WTC11 (cell line): ENCODE data around the gene RHOA.

Experiments
- TF ChIP-seq, protein P1 (sequence below): sonication (generic); formaldehyde crosslinking; IDR thresholded peaks from 2 replicates; pipeline ENCODE4 v1.8.0; 2022; ENCODE audit warnings: mild to moderate bottlenecking, missing genetic modification reagents
- TF ChIP-seq, protein P2 (sequence below): fragments of 200-600 bp; IDR thresholded peaks from 2 replicates; pipeline ENCODE4 v1.8.0; 2022; ENCODE audit warnings: antibody characterized with exemption
- TF ChIP-seq, protein P3 (sequence below): sonication (generic); formaldehyde crosslinking; IDR thresholded peaks from 2 replicates; pipeline ENCODE4 v1.8.1; 2023; ENCODE audit warnings: mild to moderate bottlenecking, moderate library complexity, missing genetic modification reagents
- TF ChIP-seq, protein P4 (sequence below): sonication (generic); formaldehyde crosslinking; conservative IDR thresholded peaks from 2 replicates; pipeline ENCODE4 v1.8.1; 2023; ENCODE audit warnings: mild to moderate bottlenecking, low read depth, missing genetic modification reagents, moderate library complexity
- TF ChIP-seq, protein P5 (sequence below): sonication (generic); formaldehyde crosslinking; IDR thresholded peaks from 2 replicates; pipeline ENCODE4 v1.8.1; 2023; ENCODE audit warnings: mild to moderate bottlenecking, missing genetic modification reagents, borderline replicate concordance

DNA sequence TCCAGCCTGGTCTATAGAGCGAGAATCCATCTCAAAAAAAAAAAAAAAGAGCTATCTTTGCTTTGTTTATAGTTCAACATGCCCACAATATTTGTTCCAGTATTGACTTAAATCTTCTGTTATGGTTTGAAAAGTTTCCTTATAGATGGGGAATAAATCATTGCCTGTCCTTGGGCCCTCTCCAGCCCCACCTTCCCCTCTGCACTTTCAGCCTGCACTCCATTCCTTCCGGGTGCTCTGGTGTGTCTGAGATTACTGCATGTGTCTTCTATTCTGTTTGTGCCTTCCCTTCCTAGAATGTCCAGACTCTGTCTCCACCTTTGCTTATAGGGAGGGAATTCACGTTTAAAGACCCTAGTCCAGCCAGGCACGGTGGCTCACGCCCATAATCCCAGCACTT is 28.4 kb downstream of the RHOA start:
- TF ChIP-seq, protein P1, sequence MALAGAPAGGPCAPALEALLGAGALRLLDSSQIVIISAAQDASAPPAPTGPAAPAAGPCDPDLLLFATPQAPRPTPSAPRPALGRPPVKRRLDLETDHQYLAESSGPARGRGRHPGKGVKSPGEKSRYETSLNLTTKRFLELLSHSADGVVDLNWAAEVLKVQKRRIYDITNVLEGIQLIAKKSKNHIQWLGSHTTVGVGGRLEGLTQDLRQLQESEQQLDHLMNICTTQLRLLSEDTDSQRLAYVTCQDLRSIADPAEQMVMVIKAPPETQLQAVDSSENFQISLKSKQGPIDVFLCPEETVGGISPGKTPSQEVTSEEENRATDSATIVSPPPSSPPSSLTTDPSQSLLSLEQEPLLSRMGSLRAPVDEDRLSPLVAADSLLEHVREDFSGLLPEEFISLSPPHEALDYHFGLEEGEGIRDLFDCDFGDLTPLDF, result no peak
- TF ChIP-seq, protein P2, sequence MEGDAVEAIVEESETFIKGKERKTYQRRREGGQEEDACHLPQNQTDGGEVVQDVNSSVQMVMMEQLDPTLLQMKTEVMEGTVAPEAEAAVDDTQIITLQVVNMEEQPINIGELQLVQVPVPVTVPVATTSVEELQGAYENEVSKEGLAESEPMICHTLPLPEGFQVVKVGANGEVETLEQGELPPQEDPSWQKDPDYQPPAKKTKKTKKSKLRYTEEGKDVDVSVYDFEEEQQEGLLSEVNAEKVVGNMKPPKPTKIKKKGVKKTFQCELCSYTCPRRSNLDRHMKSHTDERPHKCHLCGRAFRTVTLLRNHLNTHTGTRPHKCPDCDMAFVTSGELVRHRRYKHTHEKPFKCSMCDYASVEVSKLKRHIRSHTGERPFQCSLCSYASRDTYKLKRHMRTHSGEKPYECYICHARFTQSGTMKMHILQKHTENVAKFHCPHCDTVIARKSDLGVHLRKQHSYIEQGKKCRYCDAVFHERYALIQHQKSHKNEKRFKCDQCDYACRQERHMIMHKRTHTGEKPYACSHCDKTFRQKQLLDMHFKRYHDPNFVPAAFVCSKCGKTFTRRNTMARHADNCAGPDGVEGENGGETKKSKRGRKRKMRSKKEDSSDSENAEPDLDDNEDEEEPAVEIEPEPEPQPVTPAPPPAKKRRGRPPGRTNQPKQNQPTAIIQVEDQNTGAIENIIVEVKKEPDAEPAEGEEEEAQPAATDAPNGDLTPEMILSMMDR, result no peak
- TF ChIP-seq, protein P3, sequence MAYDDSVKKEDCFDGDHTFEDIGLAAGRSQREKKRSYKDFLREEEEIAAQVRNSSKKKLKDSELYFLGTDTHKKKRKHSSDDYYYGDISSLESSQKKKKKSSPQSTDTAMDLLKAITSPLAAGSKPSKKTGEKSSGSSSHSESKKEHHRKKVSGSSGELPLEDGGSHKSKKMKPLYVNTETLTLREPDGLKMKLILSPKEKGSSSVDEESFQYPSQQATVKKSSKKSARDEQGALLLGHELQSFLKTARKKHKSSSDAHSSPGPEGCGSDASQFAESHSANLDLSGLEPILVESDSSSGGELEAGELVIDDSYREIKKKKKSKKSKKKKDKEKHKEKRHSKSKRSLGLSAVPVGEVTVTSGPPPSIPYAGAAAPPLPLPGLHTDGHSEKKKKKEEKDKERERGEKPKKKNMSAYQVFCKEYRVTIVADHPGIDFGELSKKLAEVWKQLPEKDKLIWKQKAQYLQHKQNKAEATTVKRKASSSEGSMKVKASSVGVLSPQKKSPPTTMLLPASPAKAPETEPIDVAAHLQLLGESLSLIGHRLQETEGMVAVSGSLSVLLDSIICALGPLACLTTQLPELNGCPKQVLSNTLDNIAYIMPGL (CRISPR knock-in tag), result no peak
- TF ChIP-seq, protein P4, sequence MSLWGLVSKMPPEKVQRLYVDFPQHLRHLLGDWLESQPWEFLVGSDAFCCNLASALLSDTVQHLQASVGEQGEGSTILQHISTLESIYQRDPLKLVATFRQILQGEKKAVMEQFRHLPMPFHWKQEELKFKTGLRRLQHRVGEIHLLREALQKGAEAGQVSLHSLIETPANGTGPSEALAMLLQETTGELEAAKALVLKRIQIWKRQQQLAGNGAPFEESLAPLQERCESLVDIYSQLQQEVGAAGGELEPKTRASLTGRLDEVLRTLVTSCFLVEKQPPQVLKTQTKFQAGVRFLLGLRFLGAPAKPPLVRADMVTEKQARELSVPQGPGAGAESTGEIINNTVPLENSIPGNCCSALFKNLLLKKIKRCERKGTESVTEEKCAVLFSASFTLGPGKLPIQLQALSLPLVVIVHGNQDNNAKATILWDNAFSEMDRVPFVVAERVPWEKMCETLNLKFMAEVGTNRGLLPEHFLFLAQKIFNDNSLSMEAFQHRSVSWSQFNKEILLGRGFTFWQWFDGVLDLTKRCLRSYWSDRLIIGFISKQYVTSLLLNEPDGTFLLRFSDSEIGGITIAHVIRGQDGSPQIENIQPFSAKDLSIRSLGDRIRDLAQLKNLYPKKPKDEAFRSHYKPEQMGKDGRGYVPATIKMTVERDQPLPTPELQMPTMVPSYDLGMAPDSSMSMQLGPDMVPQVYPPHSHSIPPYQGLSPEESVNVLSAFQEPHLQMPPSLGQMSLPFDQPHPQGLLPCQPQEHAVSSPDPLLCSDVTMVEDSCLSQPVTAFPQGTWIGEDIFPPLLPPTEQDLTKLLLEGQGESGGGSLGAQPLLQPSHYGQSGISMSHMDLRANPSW (CRISPR knock-in tag), result no peak
- TF ChIP-seq, protein P5, sequence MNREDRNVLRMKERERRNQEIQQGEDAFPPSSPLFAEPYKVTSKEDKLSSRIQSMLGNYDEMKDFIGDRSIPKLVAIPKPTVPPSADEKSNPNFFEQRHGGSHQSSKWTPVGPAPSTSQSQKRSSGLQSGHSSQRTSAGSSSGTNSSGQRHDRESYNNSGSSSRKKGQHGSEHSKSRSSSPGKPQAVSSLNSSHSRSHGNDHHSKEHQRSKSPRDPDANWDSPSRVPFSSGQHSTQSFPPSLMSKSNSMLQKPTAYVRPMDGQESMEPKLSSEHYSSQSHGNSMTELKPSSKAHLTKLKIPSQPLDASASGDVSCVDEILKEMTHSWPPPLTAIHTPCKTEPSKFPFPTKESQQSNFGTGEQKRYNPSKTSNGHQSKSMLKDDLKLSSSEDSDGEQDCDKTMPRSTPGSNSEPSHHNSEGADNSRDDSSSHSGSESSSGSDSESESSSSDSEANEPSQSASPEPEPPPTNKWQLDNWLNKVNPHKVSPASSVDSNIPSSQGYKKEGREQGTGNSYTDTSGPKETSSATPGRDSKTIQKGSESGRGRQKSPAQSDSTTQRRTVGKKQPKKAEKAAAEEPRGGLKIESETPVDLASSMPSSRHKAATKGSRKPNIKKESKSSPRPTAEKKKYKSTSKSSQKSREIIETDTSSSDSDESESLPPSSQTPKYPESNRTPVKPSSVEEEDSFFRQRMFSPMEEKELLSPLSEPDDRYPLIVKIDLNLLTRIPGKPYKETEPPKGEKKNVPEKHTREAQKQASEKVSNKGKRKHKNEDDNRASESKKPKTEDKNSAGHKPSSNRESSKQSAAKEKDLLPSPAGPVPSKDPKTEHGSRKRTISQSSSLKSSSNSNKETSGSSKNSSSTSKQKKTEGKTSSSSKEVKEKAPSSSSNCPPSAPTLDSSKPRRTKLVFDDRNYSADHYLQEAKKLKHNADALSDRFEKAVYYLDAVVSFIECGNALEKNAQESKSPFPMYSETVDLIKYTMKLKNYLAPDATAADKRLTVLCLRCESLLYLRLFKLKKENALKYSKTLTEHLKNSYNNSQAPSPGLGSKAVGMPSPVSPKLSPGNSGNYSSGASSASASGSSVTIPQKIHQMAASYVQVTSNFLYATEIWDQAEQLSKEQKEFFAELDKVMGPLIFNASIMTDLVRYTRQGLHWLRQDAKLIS (CRISPR knock-in tag), result no peak
